Left lung (tissue), 10 donors: Measurements from ENCODE around the gene FAM83D. TPM values are rescaled to one million over a fixed set of nuclear protein-coding genes. Genes with fewer than 3 reads are reported as not detected.
A peak's percentile ranks its signal among the peaks of the same experiment; 100 is the strongest.

Experiments
- ATAC-seq: fragments of 200-7000 bp; cut with Tn5 transposase; one replicate; pipeline ENCODE4 v1.9.1; 2020; ENCODE audit warnings: moderate library complexity
- DNase-seq, 4 donors: peaks; one replicate each; pipeline ENCODE4 v3.0.0-alpha.2; 2013 to 2020
- H3K27ac ChIP-seq, 2 donors: fragments of 200-600 bp; sonication (generic) in 1 of 2; one replicate each; pipeline versions ENCODE4 v1.5.0 to v1.8.0; 2020 to 2021
- H3K27me3 ChIP-seq, 2 donors: fragments of 200-600 bp; sonication (generic) in 1 of 2; one replicate each; pipeline versions ENCODE4 v1.5.0 to v1.8.0; 2020 to 2021
- H3K36me3 ChIP-seq, 2 donors: fragments of 200-600 bp; sonication (generic) in 1 of 2; one replicate each; pipeline versions ENCODE4 v1.5.0 to v1.8.0; 2020 to 2021
- H3K4me1 ChIP-seq, 2 donors: fragments of 200-600 bp; one replicate each; pipeline ENCODE4 v1.8.0; 2021
- H3K4me3 ChIP-seq, 2 donors: fragments of 200-600 bp; sonication (generic) in 1 of 2; one replicate each; pipeline versions ENCODE4 v1.5.0 to v1.8.0; 2020 to 2021; ENCODE audit warnings: mild to moderate bottlenecking in 1 of 2
- H3K9me3 ChIP-seq, 2 donors: fragments of 200-600 bp; sonication (generic) in 1 of 2; one replicate each; pipeline versions ENCODE4 v1.5.0 to v1.8.0; 2020 to 2021
- intact Hi-C, 2 donors: fragments of 100-400 bp; cut with DNase I; formaldehyde crosslinking; loops; one replicate each; pipeline versions ENCODE4 v1.11.2 to v1.14.2; 2022
- polyA plus RNA-seq, 6 donors: library from polyadenylated mRNA; unstranded; fragments of 120-200 nt; gene quantifications; one replicate each; pipeline ENCODE4 v1.2.1, GENCODE V29; 2013; ENCODE audit not compliant: insufficient read length in 6 of 6
- total RNA-seq, 2 donors: library from RNA; stranded (reverse); fragmentation: NEBNext Ultra II Directional; extraction: Animal tissue kit (Norgen Biotek cat#: 25700); gene quantifications; one replicate each; pipeline ENCODE4 v1.2.1, GENCODE V29; 2021
- TF ChIP-seq, protein P1 (sequence below), 2 donors: fragments of 200-600 bp; sonication (generic) in 1 of 2; IDR thresholded peaks; one replicate each; pipeline versions ENCODE4 v1.5.0 to v1.8.0; 2021; ENCODE audit warnings: antibody characterized with exemption in 2 of 2
- donor health status: DM: no; HTN: yes; CAD: no.
- donor health status: DM: no; HTN: no; CAD: no.

FAM83D gene
- total and polyA plus RNA-seq, 8 donors, result 1.5 to 28.1 (median 11.7) TPM

DNA sequence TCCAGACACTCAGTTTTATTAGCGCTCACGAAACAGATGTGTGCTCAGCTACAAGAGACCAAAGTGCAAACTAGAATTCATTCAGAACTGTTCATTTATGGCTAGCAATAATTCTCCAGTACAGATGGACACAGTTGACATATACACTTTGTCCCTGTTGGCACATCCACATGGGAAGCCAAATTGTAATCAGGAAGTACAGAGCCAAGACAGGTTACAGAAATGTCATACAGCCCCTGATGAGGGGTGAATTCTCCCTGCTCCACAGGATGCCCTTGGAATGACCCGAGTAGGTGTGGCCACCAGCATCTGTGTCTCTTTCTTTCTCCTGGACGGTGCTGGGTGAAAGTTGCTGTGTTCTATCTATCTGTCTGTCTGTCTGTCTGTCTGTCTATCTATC, 43.5 kb downstream of the FAM83D start:
- Histone ChIP-seq H3K9me3 (no peaks in the 10 kb centered on the region), H3K4me3 (no peak overlapping the region), H3K4me1 (no peaks in the 10 kb centered on the region), H3K27me3 (no peaks in the 10 kb centered on the region), H3K36me3 (peaks cover 0 to 49% of the 10 kb centered on the region in 2 donors), H3K27ac (no peak overlapping the region)
- TF ChIP-seq, protein P1, sequence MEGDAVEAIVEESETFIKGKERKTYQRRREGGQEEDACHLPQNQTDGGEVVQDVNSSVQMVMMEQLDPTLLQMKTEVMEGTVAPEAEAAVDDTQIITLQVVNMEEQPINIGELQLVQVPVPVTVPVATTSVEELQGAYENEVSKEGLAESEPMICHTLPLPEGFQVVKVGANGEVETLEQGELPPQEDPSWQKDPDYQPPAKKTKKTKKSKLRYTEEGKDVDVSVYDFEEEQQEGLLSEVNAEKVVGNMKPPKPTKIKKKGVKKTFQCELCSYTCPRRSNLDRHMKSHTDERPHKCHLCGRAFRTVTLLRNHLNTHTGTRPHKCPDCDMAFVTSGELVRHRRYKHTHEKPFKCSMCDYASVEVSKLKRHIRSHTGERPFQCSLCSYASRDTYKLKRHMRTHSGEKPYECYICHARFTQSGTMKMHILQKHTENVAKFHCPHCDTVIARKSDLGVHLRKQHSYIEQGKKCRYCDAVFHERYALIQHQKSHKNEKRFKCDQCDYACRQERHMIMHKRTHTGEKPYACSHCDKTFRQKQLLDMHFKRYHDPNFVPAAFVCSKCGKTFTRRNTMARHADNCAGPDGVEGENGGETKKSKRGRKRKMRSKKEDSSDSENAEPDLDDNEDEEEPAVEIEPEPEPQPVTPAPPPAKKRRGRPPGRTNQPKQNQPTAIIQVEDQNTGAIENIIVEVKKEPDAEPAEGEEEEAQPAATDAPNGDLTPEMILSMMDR (IDR thresholded peaks at IDR 0.05), result no peak
- no peak for ATAC-seq
- intact Hi-C loops, result no loop called here
- DNase-seq, result peak in 1 of 4 donors; percentile 3

DNA sequence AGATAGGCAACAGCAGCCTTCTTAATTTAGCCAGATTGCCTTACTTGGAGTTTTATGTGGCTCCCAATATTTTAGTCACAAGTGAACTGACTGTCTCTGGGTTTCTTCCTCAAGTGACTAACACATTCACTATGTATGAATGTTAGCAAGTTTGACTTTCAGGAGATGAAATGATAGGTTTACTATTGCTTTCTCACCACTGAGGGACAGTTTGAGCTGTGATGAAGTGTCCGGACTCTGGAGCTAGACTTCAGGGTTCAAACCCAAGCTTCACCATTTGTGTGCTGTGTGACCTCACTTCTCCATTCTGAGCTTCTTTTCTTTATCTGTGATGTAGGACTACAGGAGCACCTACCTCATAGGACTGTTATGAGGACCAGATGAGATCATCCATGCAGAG, 44.1 kb downstream of the FAM83D start:
- Histone ChIP-seq H3K27me3 (no peaks in the 10 kb centered on the region), H3K4me1 (no peaks in the 10 kb centered on the region), H3K4me3 (no peak overlapping the region), H3K36me3 (peaks cover 0 to 49% of the 10 kb centered on the region in 2 donors), H3K9me3 (no peaks in the 10 kb centered on the region), H3K27ac (no peak overlapping the region)
- DNase-seq (no peak), ATAC-seq (no peak)
- intact Hi-C loops, result no loop called here
- TF ChIP-seq, protein P1 (IDR thresholded peaks at IDR 0.05), result no peak

DNA sequence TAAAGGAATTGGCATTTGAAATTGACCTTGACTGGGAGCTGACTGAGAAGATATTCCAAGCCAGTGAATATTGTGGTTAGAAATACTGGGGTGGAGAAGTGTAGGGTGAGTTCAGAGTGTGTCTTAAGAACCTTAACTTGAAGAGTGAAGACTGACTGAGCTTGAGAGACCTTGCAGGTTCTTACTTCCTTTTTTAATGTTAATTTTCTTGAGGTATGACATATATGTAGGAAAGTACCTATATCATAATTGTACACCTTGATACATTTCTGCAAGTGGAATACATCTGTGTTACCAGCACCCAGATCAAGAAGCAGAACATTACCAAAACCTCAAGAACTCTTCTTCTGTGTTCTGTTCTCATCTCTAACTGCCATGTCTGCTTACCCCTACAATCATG, 46.9 kb downstream of the FAM83D start:
- Histone ChIP-seq H3K36me3 (peaks cover 0 to 56% of the 10 kb centered on the region in 2 donors), H3K4me1 (no peaks in the 10 kb centered on the region), H3K9me3 (no peaks in the 10 kb centered on the region), H3K27me3 (no peaks in the 10 kb centered on the region), H3K4me3 (no peak overlapping the region), H3K27ac (no peak overlapping the region)
- TF ChIP-seq, protein P1 (IDR thresholded peaks at IDR 0.05), result no peak
- no peak for DNase-seq
- no peak for ATAC-seq
- intact Hi-C loops, result no loop called here

DNA sequence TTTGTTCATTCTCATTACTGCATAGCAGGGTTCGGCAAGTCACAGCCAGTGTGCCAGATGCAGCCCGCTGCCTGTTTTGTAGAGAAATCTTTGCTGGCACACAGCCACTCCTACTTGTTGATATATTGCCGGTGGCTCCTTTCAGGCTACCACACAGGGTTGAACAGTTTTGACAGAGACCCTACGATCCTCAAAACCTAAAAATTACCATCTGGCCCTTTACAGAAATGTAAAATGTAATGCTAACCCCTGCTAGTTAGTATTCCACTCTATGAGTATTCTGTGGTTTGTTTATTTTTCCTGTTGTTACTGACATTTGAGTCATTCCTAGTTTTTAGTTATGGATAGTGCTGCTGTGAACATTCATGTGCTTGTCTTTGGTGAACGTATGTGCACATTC, 47.4 kb downstream of the FAM83D start:
- Histone ChIP-seq H3K9me3 (no peaks in the 10 kb centered on the region), H3K4me1 (no peaks in the 10 kb centered on the region), H3K4me3 (no peak overlapping the region), H3K27me3 (no peaks in the 10 kb centered on the region), H3K36me3 (peaks cover 0 to 54% of the 10 kb centered on the region in 2 donors), H3K27ac (no peak overlapping the region)
- intact Hi-C loops, result no loop called here
- no peak for ATAC-seq
- TF ChIP-seq, protein P1 (IDR thresholded peaks at IDR 0.05), result no peak
- peak in 1 of 4 donors; percentile 1 for DNase-seq

DNA sequence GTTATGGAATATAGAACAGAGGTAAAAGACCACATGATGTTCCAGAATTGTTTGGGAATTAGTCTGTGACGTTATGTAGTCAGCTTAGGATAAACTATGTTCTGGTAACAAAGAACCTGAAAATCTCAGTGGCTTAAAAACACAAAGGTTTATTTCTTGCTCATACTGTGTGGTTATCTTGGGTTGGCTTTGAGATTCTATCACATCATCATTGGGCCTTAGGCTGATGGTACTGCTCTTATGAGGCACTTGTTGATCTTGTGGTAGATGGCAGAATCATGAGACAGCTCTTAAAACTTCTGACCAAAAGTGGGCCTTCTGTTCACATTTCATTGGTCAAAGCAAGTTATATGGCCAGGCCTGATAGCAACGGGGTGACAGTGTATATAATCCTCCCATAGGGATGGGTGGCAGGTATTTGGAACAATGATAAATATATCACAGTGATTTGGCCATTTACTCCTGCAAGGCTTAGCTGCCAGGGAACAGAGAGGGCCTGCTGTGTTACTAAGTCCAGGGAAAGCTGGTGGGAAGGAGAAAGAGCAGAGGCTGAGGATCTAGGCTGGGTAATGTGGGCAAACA, 49.4 kb downstream of the FAM83D start:
- H3K36me3 ChIP-seq, result peaks cover 0 to 38% of the 10 kb centered on the region in 2 donors
- no peak overlapping the region for H3K27ac ChIP-seq
- no peaks in the 10 kb centered on the region for H3K9me3 ChIP-seq
- TF ChIP-seq, protein P1 (IDR thresholded peaks at IDR 0.05), result no peak
- DNase-seq (no peak), ATAC-seq (no peak)
- intact Hi-C loops, result no loop called here
- no peak overlapping the region for H3K4me3 ChIP-seq
- H3K27me3 ChIP-seq, result no peaks in the 10 kb centered on the region
- H3K4me1 ChIP-seq, result no peaks in the 10 kb centered on the region
